Ovary (tissue), 3 donors: Measurements from ENCODE around the gene HAPLN2.

Experiments
- EP300 ChIP-seq: sonication (generic); formaldehyde crosslinking; IDR thresholded peaks from one replicate; pipeline ENCODE4 v1.6.1; 2017; ENCODE audit warnings: antibody characterized with exemption
- POLR2A ChIP-seq: fragments of 450-650 bp; IDR thresholded peaks from one replicate; pipeline ENCODE4 v1.6.1; 2017; ENCODE audit warnings: antibody characterized with exemption, mild to moderate bottlenecking, moderate library complexity
- TF ChIP-seq, protein P1 (sequence below), 3 donors: fragments of 450-650 bp in 2 of 3; fragments of 200-600 bp in 1 of 3; IDR thresholded peaks; one replicate each; pipeline versions ENCODE4 v1.5.1 to v1.8.0; 2016 to 2022; ENCODE audit warnings: antibody characterized with exemption in 3 of 3, mild to moderate bottlenecking in 1 of 3
- donor health status: DM: no; HTN: no; CAD: no.

DNA sequence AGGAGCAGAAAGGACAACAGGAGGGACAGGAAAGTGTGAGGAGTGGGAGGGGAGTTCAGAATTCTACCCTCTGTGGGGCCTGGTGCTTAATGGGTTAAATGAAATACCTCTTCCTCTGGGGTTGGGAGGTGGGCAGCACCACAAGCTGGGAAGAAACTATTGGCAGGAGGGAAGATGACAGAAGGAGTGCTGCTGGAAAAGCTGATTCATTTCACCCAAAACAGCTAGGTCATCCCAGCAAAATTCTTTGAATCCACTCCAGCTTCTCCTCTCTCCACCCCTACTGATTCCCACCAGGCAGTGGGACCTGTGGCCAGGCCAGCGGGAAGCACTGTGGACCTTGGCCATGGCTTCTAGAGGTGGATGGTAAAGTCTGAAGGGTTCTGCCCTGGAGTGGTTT is 35.5 kb downstream of the HAPLN2 start:
- TF ChIP-seq, protein P1, sequence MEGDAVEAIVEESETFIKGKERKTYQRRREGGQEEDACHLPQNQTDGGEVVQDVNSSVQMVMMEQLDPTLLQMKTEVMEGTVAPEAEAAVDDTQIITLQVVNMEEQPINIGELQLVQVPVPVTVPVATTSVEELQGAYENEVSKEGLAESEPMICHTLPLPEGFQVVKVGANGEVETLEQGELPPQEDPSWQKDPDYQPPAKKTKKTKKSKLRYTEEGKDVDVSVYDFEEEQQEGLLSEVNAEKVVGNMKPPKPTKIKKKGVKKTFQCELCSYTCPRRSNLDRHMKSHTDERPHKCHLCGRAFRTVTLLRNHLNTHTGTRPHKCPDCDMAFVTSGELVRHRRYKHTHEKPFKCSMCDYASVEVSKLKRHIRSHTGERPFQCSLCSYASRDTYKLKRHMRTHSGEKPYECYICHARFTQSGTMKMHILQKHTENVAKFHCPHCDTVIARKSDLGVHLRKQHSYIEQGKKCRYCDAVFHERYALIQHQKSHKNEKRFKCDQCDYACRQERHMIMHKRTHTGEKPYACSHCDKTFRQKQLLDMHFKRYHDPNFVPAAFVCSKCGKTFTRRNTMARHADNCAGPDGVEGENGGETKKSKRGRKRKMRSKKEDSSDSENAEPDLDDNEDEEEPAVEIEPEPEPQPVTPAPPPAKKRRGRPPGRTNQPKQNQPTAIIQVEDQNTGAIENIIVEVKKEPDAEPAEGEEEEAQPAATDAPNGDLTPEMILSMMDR (IDR thresholded peaks at IDR 0.05), result no peak
- TF ChIP-seq POLR2A (no peak), EP300 (no peak)
